Endothelial cell of umbilical vein (primary cell): ENCODE results near the gene SUCLG2. TPM values are rescaled to one million over a fixed set of nuclear protein-coding genes. Genes with fewer than 3 reads are reported as not detected.

Source experiments
- BruUV-seq: library from RNA; stranded (reverse); fragments of 400-500 nt; replicated peaks from 2 replicates; lab custom pipeline; 2021; lab: Mats Ljungman, UMichigan
- CTCF ChIA-PET: fragments of 300-600, 350-600 bp; sonication (Branson Sonifier 250); formaldehyde crosslinking; loops from one replicate; lab custom pipeline; 2021; ENCODE audit warnings: antibody characterized with exemption, inconsistent platforms; lab: Charles Lee
- POLR2A ChIA-PET: fragments of 300-600, 350-600 bp; sonication (Branson Sonifier 250); formaldehyde crosslinking; loops from one replicate; lab custom pipeline; 2021; ENCODE audit warnings: antibody characterized with exemption, inconsistent platforms; lab: Charles Lee
- DNase-seq: peaks from one replicate; pipeline ENCODE4 v3.0.0-alpha.2; 2011; ENCODE audit warnings: low read depth, low spot score
- FAIRE-seq: peaks from 2 replicates; lab custom pipeline; 2011; peaks lifted over from hg19 to GRCh38; lab: Jason Lieb, UNC
- H2AFZ ChIP-seq: 2 replicates; pipeline ENCODE4 v1.6.0; 2012; ENCODE audit warnings: low read depth, low read length, control low read depth, inconsistent platforms
- H3K27ac ChIP-seq: 2 replicates; pipeline ENCODE4 v1.5.1; 2011; ENCODE audit warnings: low read depth, mild to moderate bottlenecking, control low read depth, low read length, moderate library complexity; ENCODE audit not compliant: insufficient read depth
- H3K27me3 ChIP-seq, 2 experiments: 2 replicates each; pipeline versions ENCODE4 v1.6.0 to v1.6.1; 2011; ENCODE audit warnings: low read length in 2 of 2, mixed read lengths in 1 of 2; ENCODE audit not compliant: control insufficient read depth in 2 of 2, insufficient read depth in 2 of 2
- H3K36me3 ChIP-seq, 2 experiments: 2 replicates in 1 of 2; 3 replicates in 1 of 2; pipeline ENCODE4 v1.5.1; 2011; ENCODE audit warnings: low read length in 2 of 2, mild to moderate bottlenecking in 1 of 2, moderate library complexity in 1 of 2; ENCODE audit not compliant: control insufficient read depth in 2 of 2, insufficient read depth in 2 of 2; ENCODE audit errors: extremely low read depth in 1 of 2
- H3K4me1 ChIP-seq: 3 replicates; pipeline ENCODE4 v1.5.1; 2011; ENCODE audit warnings: mild to moderate bottlenecking, low read length; ENCODE audit not compliant: control insufficient read depth, insufficient read depth; ENCODE audit errors: extremely low read depth
- H3K4me2 ChIP-seq: 2 replicates; pipeline ENCODE4 v1.6.1; 2011; ENCODE audit warnings: low read length, control low read depth, mixed read lengths; ENCODE audit not compliant: insufficient read depth
- H3K4me3 ChIP-seq, 3 experiments: fragments of 200-600 bp in 1 of 3; sonication (generic), shearing (Covaris generic) in 1 of 3; replicated peaks in 1 of 3; 2 replicates each; pipeline ENCODE4 v1.5.1; 2011 to 2016; ENCODE audit warnings: control low read depth in 3 of 3, low read length in 3 of 3, mild to moderate bottlenecking in 2 of 3, inconsistent platforms in 1 of 3, low read depth in 1 of 3, moderate library complexity in 1 of 3; ENCODE audit not compliant: insufficient read depth in 1 of 3
- H3K79me2 ChIP-seq: 2 replicates; pipeline ENCODE4 v1.6.0; 2012; ENCODE audit warnings: low read length, inconsistent platforms; ENCODE audit not compliant: control insufficient read depth, insufficient read depth
- H3K9ac ChIP-seq: replicated peaks from 2 replicates; pipeline ENCODE3; 2011; ENCODE audit warnings: low read length, control low read depth; ENCODE audit not compliant: insufficient read depth; ENCODE audit errors: extremely low read depth
- H3K9me1 ChIP-seq: replicated peaks from 3 replicates; pipeline ENCODE4 v1.6.0; 2011; ENCODE audit warnings: mild to moderate bottlenecking, low read length; ENCODE audit not compliant: control insufficient read depth, insufficient read depth; ENCODE audit errors: extremely low read depth
- H3K9me3 ChIP-seq: replicated peaks from 2 replicates; pipeline ENCODE4 v1.5.1; 2012; ENCODE audit warnings: low read length, inconsistent platforms; ENCODE audit not compliant: control insufficient read depth, insufficient read depth
- H4K20me1 ChIP-seq: replicated peaks from 2 replicates; pipeline ENCODE3; 2011; ENCODE audit warnings: mild to moderate bottlenecking, low read length; ENCODE audit not compliant: control insufficient read depth, insufficient read depth; ENCODE audit errors: extremely low read depth
- CTCF ChIP-seq, 2 donors: IDR thresholded peaks; 1 replicate in 1 of 2; 2 replicates in 1 of 2; pipeline ENCODE4 v1.5.1; 2011; ENCODE audit warnings: low read length in 2 of 2, mild to moderate bottlenecking in 2 of 2, moderate library complexity in 2 of 2, control low read depth in 1 of 2, inconsistent platforms in 1 of 2, low read depth in 1 of 2; ENCODE audit not compliant: insufficient read depth in 1 of 2; ENCODE audit errors: extremely low read depth in 1 of 2
- EZH2 ChIP-seq: IDR thresholded peaks from 2 replicates; pipeline ENCODE4 v1.6.1; 2012; ENCODE audit warnings: borderline replicate concordance, low read depth, mild to moderate bottlenecking, moderate library complexity, low read length, inconsistent platforms; ENCODE audit not compliant: severe bottlenecking
- FOS ChIP-seq: IDR thresholded peaks from 2 replicates; pipeline ENCODE4 v1.6.1; 2011; ENCODE audit warnings: mild to moderate bottlenecking, low read length, moderate library complexity, borderline replicate concordance; ENCODE audit not compliant: insufficient read depth
- GATA2 ChIP-seq: IDR thresholded peaks from 2 replicates; pipeline ENCODE4 v1.7.0; 2011; ENCODE audit warnings: low read depth, mild to moderate bottlenecking, moderate library complexity, mixed read lengths, low read length; ENCODE audit not compliant: insufficient read length, insufficient read depth
- JUN ChIP-seq: IDR thresholded peaks from 2 replicates; pipeline ENCODE4 v1.6.1; 2011; ENCODE audit warnings: borderline replicate concordance, low read depth; ENCODE audit not compliant: insufficient read length, insufficient read depth
- MAX ChIP-seq: IDR thresholded peaks from 2 replicates; pipeline ENCODE4 v1.6.1; 2011; ENCODE audit not compliant: insufficient read depth, insufficient read length
- MYC ChIP-seq: IDR thresholded peaks from one replicate; pipeline ENCODE4 v1.6.1; 2011; ENCODE audit warnings: mild to moderate bottlenecking, low read depth, low read length
- POLR2A ChIP-seq: IDR thresholded peaks from 2 replicates; pipeline ENCODE4 v1.6.1; 2012; ENCODE audit warnings: low read depth, mild to moderate bottlenecking, control low read depth, low read length
- POLR2AphosphoS5 ChIP-seq: IDR thresholded peaks from 2 replicates; pipeline ENCODE4 v1.6.1; 2012; ENCODE audit warnings: low read depth, mild to moderate bottlenecking, control low read depth, low read length, moderate library complexity; ENCODE audit not compliant: insufficient read depth
- dilution Hi-C: fragments of 300-500 bp; cut with MboI; formaldehyde crosslinking; loops from one replicate; pipeline ENCODE4 v1.15.0; 2019; ENCODE audit warnings: low sequenced_read_pairs; ENCODE audit not compliant: extremely low pct_ligation_motif_present
- intact Hi-C: fragments of 100-400 bp; cut with micrococcal nuclease; formaldehyde crosslinking; loops from one replicate; pipeline ENCODE4 v1.10.0; 2022
- polyA plus RNA-seq, 4 experiments: library from polyadenylated mRNA; depleted of rRNA in 3 of 4; stranded (reverse) in 3 of 4; unstranded in 1 of 4; fragments of >200 nt; gene quantifications; 2 replicates each; pipeline versions ENCODE4 v1.2.1 to v1.2.3, GENCODE V29; 2011 to 2012; ENCODE audit warnings: missing spikeins in 1 of 4
- total RNA-seq: library from RNA; stranded (reverse); gene quantifications from 2 replicates; pipeline ENCODE4 v1.2.3, GENCODE V29; 2021

SUCLG2 gene
- total and polyA plus RNA-seq, 2 donors (not counting 3 experiments of a cell fraction or from before 2014, with no cell fraction given): 8.1 to 38.3 TPM

- POLR2A ChIA-PET: no interaction called here
- Histone ChIP-seq H3K4me2 (no peak overlapping the region), H3K27ac (no peak overlapping the region), H2AFZ (no peak overlapping the region), H3K9me3 (no peaks in the 10 kb centered on the region), H3K36me3 (peaks cover 0 to 3% of the 10 kb centered on the region in 2 experiments), H3K4me3 (no peak overlapping the region), H4K20me1 (no peaks in the 10 kb centered on the region), H3K9me1 (no peaks in the 10 kb centered on the region), H3K79me2 (peaks cover 19% of the 10 kb centered on the region), H3K9ac (no peak overlapping the region), H3K27me3 (no peaks in the 10 kb centered on the region), H3K4me1 (no peaks in the 10 kb centered on the region)
- no TSS peak for BruUV-seq
- TF ChIP-seq GATA2 (no peak), EZH2 (no peak), MAX (no peak), POLR2A (no peak), CTCF (IDR thresholded peaks at IDR 0.05; ENCODE audit: extremely low read depth in 1 of 2, insufficient read depth in 1 of 2, low read depth in 1 of 2, low read length in 2 of 2) (no peak), JUN (no peak), POLR2AphosphoS5 (no peak), MYC (no peak), FOS (no peak)
- dilution Hi-C loops (no loop called here), intact Hi-C loops (no loop called here)
- FAIRE-seq (no peak), DNase-seq (no peak)
- CTCF ChIA-PET: interaction anchor here (0.8 to 1.3 kb wide), 2 partner anchors 26 to 112 kb away, joined by 3 to 4 read pairs; no protein-coding TSS in a partner anchor
These were observed 13.0 kb downstream of the SUCLG2 start for GRCh38 chr3:67641451-67641850.
